ENCODE results near the gene BTBD17. TPM values are rescaled to one million over a fixed set of nuclear protein-coding genes. Genes with fewer than 3 reads are reported as not detected.

The BTBD17 gene
- total and polyA plus RNA-seq, 2 of the 8 experiments (the other 6 are each of a cell fraction or from before 2014, with no cell fraction given): 7.0 to 14.8 TPM

- TF ChIP-seq TAF1 (IDR thresholded peaks at IDR 0.05; ENCODE audit: low read depth, low read length): no peak
- TF ChIP-seq MAFK (IDR thresholded peaks at IDR 0.05; ENCODE audit: low read depth, low read length): no peak
- no peak for TF ChIP-seq ATF3 (IDR thresholded peaks at IDR 0.05; ENCODE audit: insufficient read depth, low read depth, low read length)
- no peak for TF ChIP-seq SIX5 (IDR thresholded peaks at IDR 0.05; ENCODE audit: low read depth, low read length)
- no peak for TF ChIP-seq CBX8 (IDR thresholded peaks at IDR 0.05; ENCODE audit: borderline replicate concordance, low read depth, low read length)
- TF ChIP-seq CTBP2 (IDR thresholded peaks at IDR 0.05; ENCODE audit: borderline replicate concordance, insufficient read depth, insufficient read length, low read length): no peak
- no peak for TF ChIP-seq KDM4A (IDR thresholded peaks at IDR 0.05; ENCODE audit: low read depth, low read length, severe bottlenecking)
These were observed 29.3 kb upstream of the BTBD17 start (continued) for GRCh38 chr17:74390680-74391653.
